HG03575 (cell line): ENCODE measurements around the gene HOXA2.

Source experiments
- ATAC-seq: cut with Tn5 transposase; IDR thresholded peaks from one replicate; pipeline ENCODE4 v1.9.1; 2021; ENCODE audit not compliant: unreplicated experiment, insufficient number of reproducible peaks, low FRiP score; ENCODE audit errors: extremely low read depth

Gene HOXA2

GRCh38 chr7:27115221-27116026 is 12.9 kb upstream of the HOXA2 start:
- ATAC-seq: no peak

DNA sequence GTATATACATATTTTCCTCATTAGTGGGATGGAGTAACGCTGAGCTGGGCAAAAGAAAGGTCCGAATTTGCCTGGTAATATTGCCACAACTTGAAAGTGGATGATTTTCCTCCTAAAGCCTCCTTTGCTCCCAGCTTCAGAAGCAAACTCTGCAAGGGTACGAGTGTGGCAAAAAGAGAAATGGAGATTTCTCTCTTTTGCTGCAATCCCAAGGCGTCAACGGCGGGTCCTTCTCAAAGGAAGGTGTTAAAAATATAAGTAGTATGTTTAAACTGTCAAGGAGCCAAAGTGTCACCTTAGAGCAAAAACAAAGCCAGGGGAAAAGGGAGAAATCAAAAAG is 12.4 kb upstream of the HOXA2 start:
- ATAC-seq: no peak

- ATAC-seq: no peak
Observed at GRCh38 chr7:27113991-27114769, 11.7 kb upstream of the HOXA2 start.

GRCh38 chr7:27112955-27113949 is 10.8 kb upstream of the HOXA2 start:
- ATAC-seq: no peak

GRCh38 chr7:27112361-27112760 is 9.9 kb upstream of the HOXA2 start:
- no peak for ATAC-seq

DNA sequence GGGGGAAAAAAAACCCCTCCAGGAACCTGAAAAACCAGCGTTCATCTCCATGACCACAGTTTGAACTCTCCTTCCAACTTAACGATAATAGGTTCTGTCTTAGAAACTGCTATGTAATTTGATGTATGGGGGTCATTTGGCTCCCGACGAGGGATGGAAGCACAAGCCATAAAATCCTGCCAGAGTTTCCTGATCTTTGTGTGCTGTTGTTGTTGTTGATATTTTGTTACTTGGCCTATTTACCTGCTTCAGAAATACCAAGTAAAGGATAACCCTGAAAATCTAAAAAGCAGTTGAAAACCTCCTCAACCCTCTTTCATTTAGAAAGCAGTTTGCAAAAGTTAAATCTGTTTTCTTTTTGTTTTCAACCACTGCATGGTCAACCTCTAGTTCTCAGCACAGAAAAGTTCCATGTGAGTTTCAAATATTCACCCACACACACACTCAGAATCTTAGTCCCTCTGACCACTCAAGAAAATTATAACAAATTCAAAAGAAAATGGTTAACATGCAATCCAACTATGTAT is 9.3 kb upstream of the HOXA2 start:
- no peak for ATAC-seq

GRCh38 chr7:27111042-27111750 is 8.7 kb upstream of the HOXA2 start:
- ATAC-seq: no peak

- ATAC-seq: no peak
Observed at GRCh38 chr7:27110186-27111031, 7.9 kb upstream of the HOXA2 start.

DNA sequence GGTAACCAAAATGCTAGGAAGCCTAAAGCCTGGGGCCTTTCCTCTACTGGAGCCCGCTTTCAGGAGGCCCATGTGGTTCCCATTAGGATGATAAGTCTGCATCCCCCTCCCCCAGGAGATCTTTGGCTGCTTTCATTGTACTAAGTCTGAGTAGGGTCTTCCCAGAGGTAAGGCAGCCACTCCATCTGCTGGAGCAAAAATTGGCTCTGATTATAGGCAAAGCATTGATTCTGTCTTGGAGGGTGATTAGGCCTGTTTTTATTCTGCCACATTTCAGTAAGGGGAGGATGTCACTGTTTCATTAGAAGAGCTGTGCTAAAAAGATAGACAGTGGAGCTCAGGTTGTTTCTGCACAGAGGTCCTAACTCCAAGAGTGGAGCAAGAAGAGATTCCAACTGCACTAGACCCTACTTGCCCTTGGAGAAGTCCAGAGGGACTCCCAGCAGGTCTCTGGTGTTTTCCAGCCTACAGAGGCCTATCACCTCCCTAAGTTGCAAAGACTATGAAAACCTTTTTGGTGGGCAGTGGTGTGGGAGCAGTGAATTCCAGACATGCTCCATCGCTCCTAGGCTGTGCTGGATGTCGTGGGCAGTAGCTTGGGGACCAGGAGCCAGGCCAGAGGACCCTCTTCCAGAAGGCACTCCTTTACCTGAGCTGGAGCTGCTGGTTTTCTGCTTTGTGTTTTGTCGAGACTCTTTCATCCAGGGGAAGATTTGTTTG is 7.1 kb upstream of the HOXA2 start:
- ATAC-seq: no peak

GRCh38 chr7:27108390-27109127 is 6.1 kb upstream of the HOXA2 start:
- no peak for ATAC-seq

DNA sequence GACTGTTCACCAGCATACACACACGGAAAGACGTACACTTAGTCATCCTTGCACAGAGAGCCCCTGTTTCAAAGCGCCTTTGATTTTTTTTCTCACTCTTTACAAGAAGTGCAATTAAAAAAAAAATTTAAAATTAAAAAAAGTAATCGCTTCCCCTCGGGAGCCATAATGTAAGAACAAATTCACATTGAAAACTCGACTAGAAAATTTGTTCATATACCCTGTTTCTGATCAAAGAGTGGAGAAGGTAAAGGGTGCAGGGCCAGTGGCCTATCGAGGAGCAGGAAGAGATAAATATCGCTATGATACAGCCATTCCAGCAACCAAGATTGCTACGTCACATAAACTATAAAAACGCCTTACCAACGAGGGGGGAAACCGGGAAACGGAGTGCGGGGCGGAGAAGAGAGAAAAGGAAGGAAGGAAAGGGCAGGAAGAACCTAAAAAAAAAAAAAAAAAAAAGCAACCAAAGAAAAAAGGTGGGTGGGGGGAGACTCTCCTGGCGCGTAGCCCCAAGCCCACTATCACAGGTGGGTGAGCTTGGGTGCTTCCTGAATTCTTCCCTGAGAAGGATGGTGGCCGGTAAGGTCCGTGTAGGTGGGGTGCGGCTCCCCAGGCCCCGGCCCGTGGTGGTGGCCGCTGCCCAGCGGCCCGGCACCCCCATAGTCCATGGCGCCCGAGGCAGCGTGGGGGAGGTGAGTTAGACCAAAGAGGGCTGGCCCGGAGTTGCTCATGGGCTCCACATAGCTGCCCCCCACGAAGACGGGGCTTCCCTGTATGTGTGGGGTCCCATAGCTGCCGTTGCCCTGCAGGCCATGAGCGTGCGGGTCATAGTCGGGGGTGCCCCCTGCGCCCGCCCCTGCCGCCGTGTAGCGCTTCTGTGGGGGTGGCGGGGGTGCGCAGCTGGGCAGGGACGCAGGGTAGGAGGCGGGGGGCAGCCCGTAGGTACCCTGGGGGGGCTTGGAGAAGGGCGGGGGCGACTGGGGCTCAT is 5.2 kb upstream of the HOXA2 start:
- no peak for ATAC-seq

- no peak for ATAC-seq
Observed at GRCh38 chr7:27106901-27107240, 4.4 kb upstream of the HOXA2 start.

- no peak for ATAC-seq
Observed at GRCh38 chr7:27106181-27106900, 3.9 kb upstream of the HOXA2 start.

DNA sequence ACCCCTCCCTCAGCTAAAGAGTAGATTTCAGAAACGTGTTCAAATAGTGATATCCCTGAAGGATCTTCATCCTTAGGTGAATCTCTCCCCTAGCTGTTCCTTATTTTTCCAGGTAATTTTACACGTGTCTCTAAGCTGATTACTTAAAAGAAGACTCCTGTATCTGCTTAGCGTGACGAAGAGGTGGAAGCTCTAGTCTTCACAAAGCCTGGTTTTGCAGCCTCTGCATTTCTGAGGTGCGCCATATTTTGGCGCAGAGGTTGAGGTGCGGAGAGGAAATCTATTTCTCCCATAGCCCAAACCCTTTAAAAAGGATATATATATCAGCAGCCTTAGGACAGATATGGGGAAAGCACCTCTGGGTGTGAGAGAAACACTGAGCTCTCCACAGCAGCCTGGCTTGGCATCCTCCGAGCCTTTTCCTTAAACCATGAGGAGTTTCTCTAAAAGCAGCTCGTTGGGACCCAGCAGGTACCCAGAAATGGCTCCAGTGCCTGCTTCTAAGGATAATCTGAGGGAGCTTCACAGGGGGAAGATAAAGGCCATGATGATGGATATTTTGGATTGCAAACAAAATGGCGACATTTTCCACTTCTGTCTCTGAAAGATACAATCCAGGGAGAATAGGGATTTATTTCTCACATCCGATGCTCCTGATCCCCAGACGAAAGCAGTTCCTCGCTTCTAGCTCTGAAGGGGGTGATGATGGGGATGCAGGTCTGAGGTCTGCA is 3.0 kb upstream of the HOXA2 start:
- no peak for ATAC-seq
